ENCODE data around the gene CACNA1H. TPM values are rescaled to one million over a fixed set of nuclear protein-coding genes. Genes with fewer than 3 reads are reported as not detected.

CACNA1H gene
- total and polyA plus RNA-seq, 9 of the 15 experiments (the other 6 are each of a cell fraction or from before 2014, with no cell fraction given): 0.10 to 0.18 TPM; not detected in 7

DNA sequence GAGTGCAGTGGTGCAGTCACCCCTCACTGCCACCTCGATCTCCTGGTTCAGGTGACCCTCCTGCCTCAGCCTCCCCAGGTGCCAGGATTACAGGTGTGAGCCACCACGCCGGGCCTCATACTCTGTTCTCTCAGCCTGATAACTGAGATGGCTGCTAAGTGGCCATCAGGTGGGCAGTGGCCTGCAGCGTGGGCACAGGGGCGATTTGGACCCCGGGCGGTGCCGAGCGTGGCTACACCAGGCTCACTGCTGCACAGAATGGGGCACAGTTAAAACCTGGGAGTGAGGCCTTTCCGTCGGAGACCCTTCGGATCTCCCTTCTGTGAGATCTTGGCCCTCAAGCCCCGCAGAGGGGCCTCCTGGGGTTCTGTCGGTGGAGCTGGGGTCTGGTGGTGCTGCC, 11.5 kb downstream of the CACNA1H start:
- Histone ChIP-seq H3K9ac (ENCODE audit: insufficient read depth in 1 of 2, low read depth in 2 of 2, low read length in 2 of 2) (no peak overlapping the region), H3K9me1 (ENCODE audit: control insufficient read depth, insufficient read depth, low read length) (no peaks in the 10 kb centered on the region), H3K4me1 (replicated peaks in 1 of 2; ENCODE audit: control insufficient read depth in 2 of 2, insufficient read depth in 2 of 2, low read length in 2 of 2) (peaks cover 0 to 73% of the 10 kb centered on the region in 2 experiments; a peak in 2 of 5 replicates), H3K9me3 (replicated peaks; ENCODE audit: control insufficient read depth, insufficient read depth, low read depth, low read length) (no peaks in the 10 kb centered on the region), H3K36me3 (ENCODE audit: control insufficient read depth, insufficient read depth, low read length) (no peaks in the 10 kb centered on the region), H3K4me3 (no peak overlapping the region), H3K4me2 (ENCODE audit: insufficient read depth, low read length) (no peak overlapping the region), H4K20me1 (replicated peaks; ENCODE audit: control insufficient read depth, insufficient read depth, low read length) (peaks cover 30% of the 10 kb centered on the region), H2AFZ (ENCODE audit: low read depth, low read length) (no peak overlapping the region), H3K79me2 (ENCODE audit: control insufficient read depth, insufficient read depth, low read length) (no peaks in the 10 kb centered on the region), H3K27me3 (ENCODE audit: control insufficient read depth in 2 of 2, insufficient read depth in 2 of 2, low read length in 2 of 2) (peaks cover 52 to 96% of the 10 kb centered on the region in 2 experiments), H3K27ac (ENCODE audit: extremely low read depth, low read depth, low read length) (no peak overlapping the region)
- ATAC-seq (no peak), FAIRE-seq (no peak), DNase-seq (ENCODE audit: extremely low read depth in 1 of 4, low spot score in 3 of 4) (no peak)
- TF ChIP-seq NCOA6 (IDR thresholded peaks at IDR 0.05) (no peak), BCOR (IDR thresholded peaks at IDR 0.05) (no peak), ZKSCAN3 (CRISPR knock-in tag; IDR thresholded peaks at IDR 0.05) (no peak), ADNP (tag; IDR thresholded peaks at IDR 0.05) (no peak), ZBTB33 (CRISPR knock-in tag; IDR thresholded peaks at IDR 0.05) (no peak), PURB (CRISPR knock-in tag; IDR thresholded peaks at IDR 0.05; ENCODE audit: low read depth) (no peak), HNRNPH1 (optimal IDR thresholded peaks at IDR 0.05; ENCODE audit: low read depth, low read length) (no peak)
- POLR2A ChIA-PET: no interaction called here
- intact Hi-C loops (cut with micrococcal nuclease) (no loop called here), in situ Hi-C loops (cut with MboI) (no loop called here)
- CTCF ChIA-PET (ENCODE audit: low intra/inter-chr PET ratio): no interaction called here
- WGBS (ENCODE audit: insufficient coverage, low coverage, missing lambda C conversion rate): 2% methylated on average over 14 of the region's 14 CpGs
- no TSS peak for BruUV-seq (replicated peaks)

Data from K562 (cell line).